ENCODE measurements around the gene CTDSP1. TPM values are rescaled to one million over a fixed set of nuclear protein-coding genes. Genes with fewer than 3 reads are reported as not detected.
A peak's percentile ranks its signal among the peaks of the same experiment; 100 is the strongest.

The CTDSP1 gene
- total and polyA plus RNA-seq, 4 donors = 31.6 to 104 (median 74.0) TPM

GRCh38 chr2:218392459-218392858 is 7.2 kb upstream of the CTDSP1 start:
- DNase-seq (ENCODE audit: low read depth in 4 of 6, low spot score in 6 of 6) = no peak
- WGBS (ENCODE audit: insufficient coverage) = 97% methylated on average over 4 of the region's 5 CpGs
- H3K4me3 ChIP-seq (ENCODE audit: low read depth, low read length) = no peak overlapping the region
- H3K27ac ChIP-seq (ENCODE audit: low read depth, low read length) = no peak overlapping the region
- H3K9me3 ChIP-seq (ENCODE audit: control insufficient read depth, insufficient read depth, low read length) = no peaks in the 10 kb centered on the region
- H3K36me3 ChIP-seq (ENCODE audit: control insufficient read depth, insufficient read depth, low read length) = no peaks in the 10 kb centered on the region
- H3K27me3 ChIP-seq (ENCODE audit: control insufficient read depth, insufficient read depth, low read length) = peaks cover 15% of the 10 kb centered on the region
- peaks cover 27% of the 10 kb centered on the region for H3K4me1 ChIP-seq (ENCODE audit: control insufficient read depth, insufficient read depth, low read length)

DNA sequence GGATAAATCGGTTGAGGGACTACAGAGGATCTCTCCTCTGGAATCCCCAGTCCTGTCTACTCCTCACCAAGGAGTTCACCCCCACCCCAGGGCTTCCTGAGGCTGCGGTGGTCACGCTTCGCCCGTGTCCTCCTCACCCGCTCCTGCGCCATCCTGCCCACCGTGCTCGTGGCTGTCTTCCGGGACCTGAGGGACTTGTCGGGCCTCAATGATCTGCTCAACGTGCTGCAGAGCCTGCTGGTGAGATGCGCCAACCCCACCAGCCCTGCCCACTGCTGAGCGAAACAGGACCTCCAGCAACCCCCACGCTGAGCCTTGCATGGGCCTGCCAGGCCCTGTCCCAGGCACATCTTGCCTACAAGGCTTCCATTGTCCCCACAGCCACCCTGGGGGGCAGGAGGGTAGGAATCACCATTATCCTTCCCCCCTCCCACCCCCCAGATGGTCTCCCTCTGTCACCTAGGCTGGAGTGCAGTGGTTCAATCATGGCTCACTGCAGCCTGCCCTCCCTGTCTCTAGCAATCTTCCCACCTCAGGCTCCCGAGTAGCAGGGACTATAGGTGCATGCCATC is 6.7 kb upstream of the CTDSP1 start:
- Histone ChIP-seq H3K4me3 (ENCODE audit: low read depth, low read length) (no peak overlapping the region), H3K27me3 (ENCODE audit: control insufficient read depth, insufficient read depth, low read length) (peaks cover 16% of the 10 kb centered on the region), H3K27ac (ENCODE audit: low read depth, low read length) (no peak overlapping the region), H3K9me3 (ENCODE audit: control insufficient read depth, insufficient read depth, low read length) (no peaks in the 10 kb centered on the region), H3K4me1 (ENCODE audit: control insufficient read depth, insufficient read depth, low read length) (peaks cover 27% of the 10 kb centered on the region), H3K36me3 (ENCODE audit: control insufficient read depth, insufficient read depth, low read length) (no peaks in the 10 kb centered on the region)
- DNase-seq (ENCODE audit: low read depth in 4 of 6, low spot score in 6 of 6) = no peak
- 72% methylated on average over 14 of the region's 16 CpGs for WGBS (ENCODE audit: insufficient coverage)

DNA sequence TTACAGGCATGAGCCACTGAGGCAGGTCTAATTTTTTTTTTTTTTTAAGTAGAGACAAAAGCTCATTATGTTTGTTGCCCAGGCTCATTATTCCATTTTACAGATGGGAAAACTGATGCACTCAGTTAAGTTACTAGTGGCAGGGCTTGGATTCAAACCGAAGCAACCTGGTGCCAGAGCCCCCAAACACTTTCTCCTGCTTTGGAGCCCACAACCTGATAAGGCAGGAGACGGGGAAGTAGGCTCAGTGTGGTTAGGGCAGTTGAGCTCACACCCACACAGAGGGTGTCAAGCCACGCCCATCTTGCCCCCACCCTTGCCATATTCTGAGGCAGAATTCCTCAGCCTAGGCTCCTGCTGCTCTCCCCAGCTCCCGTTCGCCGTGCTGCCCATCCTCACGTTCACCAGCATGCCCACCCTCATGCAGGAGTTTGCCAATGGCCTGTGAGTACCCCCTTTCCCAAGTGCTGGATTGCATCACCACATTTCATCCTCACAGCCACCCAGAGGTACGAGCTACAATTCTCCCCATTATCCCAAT is 5.8 kb upstream of the CTDSP1 start:
- no peak overlapping the region for H3K27ac ChIP-seq (ENCODE audit: low read depth, low read length)
- H3K4me3 ChIP-seq (ENCODE audit: low read depth, low read length) = no peak overlapping the region
- H3K4me1 ChIP-seq (ENCODE audit: control insufficient read depth, insufficient read depth, low read length) = peaks cover 31% of the 10 kb centered on the region
- peaks cover 23% of the 10 kb centered on the region for H3K27me3 ChIP-seq (ENCODE audit: control insufficient read depth, insufficient read depth, low read length)
- no peaks in the 10 kb centered on the region for H3K9me3 ChIP-seq (ENCODE audit: control insufficient read depth, insufficient read depth, low read length)
- WGBS (ENCODE audit: insufficient coverage) = 57% methylated on average over 8 of the region's 8 CpGs
- DNase-seq (ENCODE audit: low read depth in 4 of 6, low spot score in 6 of 6) = no peak
- no peaks in the 10 kb centered on the region for H3K36me3 ChIP-seq (ENCODE audit: control insufficient read depth, insufficient read depth, low read length)

DNA sequence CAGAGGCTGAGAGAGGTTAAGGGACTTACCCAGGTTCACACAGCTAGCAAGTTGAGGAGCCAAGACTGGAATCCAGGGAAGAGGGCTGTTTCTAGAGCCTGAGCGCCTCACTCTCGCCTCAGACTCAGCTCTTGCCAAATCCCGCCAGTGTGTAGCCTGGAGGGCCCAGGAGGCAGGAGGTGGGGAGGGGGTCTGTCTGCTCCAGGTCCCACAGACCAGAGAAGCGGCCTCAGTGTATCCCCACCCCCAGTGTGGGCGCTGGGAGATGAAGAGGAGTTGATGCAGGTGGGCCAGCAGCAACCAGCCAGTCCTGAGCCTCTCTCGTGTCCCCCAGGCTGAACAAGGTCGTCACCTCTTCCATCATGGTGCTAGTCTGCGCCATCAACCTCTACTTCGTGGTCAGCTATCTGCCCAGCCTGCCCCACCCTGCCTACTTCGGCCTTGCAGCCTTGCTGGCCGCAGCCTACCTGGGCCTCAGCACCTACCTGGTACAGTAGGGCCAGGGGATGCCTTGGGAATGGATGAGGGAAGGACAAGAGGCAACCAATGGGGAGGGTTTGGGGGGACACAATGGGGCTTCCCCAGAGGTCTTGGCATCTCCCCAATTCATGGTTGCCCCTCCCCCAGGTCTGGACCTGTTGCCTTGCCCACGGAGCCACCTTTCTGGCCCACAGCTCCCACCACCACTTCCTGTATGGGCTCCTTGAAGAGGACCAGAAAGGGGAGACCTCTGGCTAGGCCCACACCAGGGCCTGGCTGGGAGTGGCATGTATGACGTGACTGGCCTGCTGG is 5.2 kb upstream of the CTDSP1 start:
- H3K9me3 ChIP-seq (ENCODE audit: control insufficient read depth, insufficient read depth, low read length) = no peaks in the 10 kb centered on the region
- H3K27ac ChIP-seq (ENCODE audit: low read depth, low read length) = no peak overlapping the region
- DNase-seq (ENCODE audit: low read depth in 4 of 6, low spot score in 6 of 6) = no peak
- H3K4me1 ChIP-seq (ENCODE audit: control insufficient read depth, insufficient read depth, low read length) = peaks cover 36% of the 10 kb centered on the region
- 89% methylated on average over 10 of the region's 13 CpGs for WGBS (ENCODE audit: insufficient coverage)
- no peak overlapping the region for H3K4me3 ChIP-seq (ENCODE audit: low read depth, low read length)
- peaks cover 28% of the 10 kb centered on the region for H3K27me3 ChIP-seq (ENCODE audit: control insufficient read depth, insufficient read depth, low read length)
- H3K36me3 ChIP-seq (ENCODE audit: control insufficient read depth, insufficient read depth, low read length) = no peaks in the 10 kb centered on the region

- no peak overlapping the region for H3K4me3 ChIP-seq (ENCODE audit: low read depth, low read length)
- 97% methylated on average over 3 of the region's 6 CpGs for WGBS (ENCODE audit: insufficient coverage)
Measured at GRCh38 chr2:218395090-218395444, 4.6 kb upstream of the CTDSP1 start.

DNA sequence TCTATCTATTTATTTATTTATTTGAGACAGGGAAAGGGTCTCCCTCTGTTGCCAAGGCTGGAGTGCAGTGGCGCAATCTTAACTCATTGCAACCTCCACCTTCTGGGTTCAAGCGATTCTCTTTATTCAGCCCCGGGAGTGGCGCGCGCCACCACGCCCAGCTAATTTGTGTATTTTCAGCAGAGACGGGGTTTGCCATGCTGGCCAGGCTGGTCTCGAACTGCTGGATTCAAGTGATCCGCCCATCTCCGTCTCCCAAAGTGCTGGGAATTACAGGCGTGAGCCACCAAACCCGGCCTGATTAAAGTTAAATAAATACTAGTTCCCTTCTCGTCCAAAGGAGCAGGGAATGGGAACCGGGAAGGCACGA is 4.2 kb upstream of the CTDSP1 start:
- 10% methylated on average over 16 of the region's 16 CpGs for WGBS (ENCODE audit: insufficient coverage)
- no peak for DNase-seq (ENCODE audit: low read depth in 4 of 6, low spot score in 6 of 6)
- Histone ChIP-seq H3K27ac (ENCODE audit: low read depth, low read length) (peak overlapping the region; percentile 99), H3K4me1 (ENCODE audit: control insufficient read depth, insufficient read depth, low read length) (peaks cover 36% of the 10 kb centered on the region), H3K9me3 (ENCODE audit: control insufficient read depth, insufficient read depth, low read length) (no peaks in the 10 kb centered on the region), H3K36me3 (ENCODE audit: control insufficient read depth, insufficient read depth, low read length) (no peaks in the 10 kb centered on the region), H3K4me3 (ENCODE audit: low read depth, low read length) (peak overlapping the region; percentile 97), H3K27me3 (ENCODE audit: control insufficient read depth, insufficient read depth, low read length) (peaks cover 28% of the 10 kb centered on the region)

More at GRCh38 chr2:218395090-218395444, 4.6 kb upstream of the CTDSP1 start:
- DNase-seq (ENCODE audit: low read depth in 4 of 6, low spot score in 6 of 6) = no peak
- Histone ChIP-seq H3K9me3 (ENCODE audit: control insufficient read depth, insufficient read depth, low read length) (no peaks in the 10 kb centered on the region), H3K36me3 (ENCODE audit: control insufficient read depth, insufficient read depth, low read length) (no peaks in the 10 kb centered on the region), H3K27ac (ENCODE audit: low read depth, low read length) (no peak overlapping the region), H3K4me1 (ENCODE audit: control insufficient read depth, insufficient read depth, low read length) (peaks cover 36% of the 10 kb centered on the region), H3K27me3 (ENCODE audit: control insufficient read depth, insufficient read depth, low read length) (peaks cover 28% of the 10 kb centered on the region)

GRCh38 chr2:218395826-218396687 is 3.6 kb upstream of the CTDSP1 start:
- H3K36me3 ChIP-seq (ENCODE audit: control insufficient read depth, insufficient read depth, low read length) = peaks cover 1% of the 10 kb centered on the region
- peak overlapping the region; percentile 99 for H3K27ac ChIP-seq (ENCODE audit: low read depth, low read length)
- DNase-seq (ENCODE audit: low read depth in 4 of 6, low spot score in 6 of 6) = peak; percentile 90 to 99 (median 94)
- H3K4me3 ChIP-seq (ENCODE audit: low read depth, low read length) = peak overlapping the region; percentile 97
- WGBS (ENCODE audit: insufficient coverage) = under 1% methylated on average over 42 of the region's 57 CpGs
- no peaks in the 10 kb centered on the region for H3K9me3 ChIP-seq (ENCODE audit: control insufficient read depth, insufficient read depth, low read length)
- peaks cover 43% of the 10 kb centered on the region for H3K4me1 ChIP-seq (ENCODE audit: control insufficient read depth, insufficient read depth, low read length)
- peaks cover 28% of the 10 kb centered on the region for H3K27me3 ChIP-seq (ENCODE audit: control insufficient read depth, insufficient read depth, low read length)

GRCh38 chr2:218396688-218397462 is 2.8 kb upstream of the CTDSP1 start:
- WGBS (ENCODE audit: insufficient coverage) = 1% methylated on average over 24 of the region's 27 CpGs
- H3K9me3 ChIP-seq (ENCODE audit: control insufficient read depth, insufficient read depth, low read length) = no peaks in the 10 kb centered on the region
- no peak for DNase-seq (ENCODE audit: low read depth in 4 of 6, low spot score in 6 of 6)
- H3K4me3 ChIP-seq (ENCODE audit: low read depth, low read length) = peak overlapping the region; percentile 97
- H3K27me3 ChIP-seq (ENCODE audit: control insufficient read depth, insufficient read depth, low read length) = peaks cover 28% of the 10 kb centered on the region
- H3K36me3 ChIP-seq (ENCODE audit: control insufficient read depth, insufficient read depth, low read length) = peaks cover 10% of the 10 kb centered on the region
- H3K27ac ChIP-seq (ENCODE audit: low read depth, low read length) = peak overlapping the region; percentile 99
- peaks cover 51% of the 10 kb centered on the region for H3K4me1 ChIP-seq (ENCODE audit: control insufficient read depth, insufficient read depth, low read length)

GRCh38 chr2:218397463-218397819 is 2.2 kb upstream of the CTDSP1 start:
- Histone ChIP-seq H3K4me3 (ENCODE audit: low read depth, low read length) (peak overlapping the region; percentile 97), H3K27ac (ENCODE audit: low read depth, low read length) (peak overlapping the region; percentile 99), H3K27me3 (ENCODE audit: control insufficient read depth, insufficient read depth, low read length) (peaks cover 28% of the 10 kb centered on the region), H3K4me1 (ENCODE audit: control insufficient read depth, insufficient read depth, low read length) (peaks cover 56% of the 10 kb centered on the region), H3K36me3 (ENCODE audit: control insufficient read depth, insufficient read depth, low read length) (peaks cover 15% of the 10 kb centered on the region), H3K9me3 (ENCODE audit: control insufficient read depth, insufficient read depth, low read length) (no peaks in the 10 kb centered on the region)
- 6% methylated on average over 3 of the region's 12 CpGs for WGBS (ENCODE audit: insufficient coverage)
- no peak for DNase-seq (ENCODE audit: low read depth in 4 of 6, low spot score in 6 of 6)

Measured in spinal cord (tissue), 10 donors.